Hypothalamus (tissue), 51 donors: ENCODE results near the gene PDIA6.

ENCODE experiments used
- DNase-seq, 51 donors: peaks; one replicate each; lab custom pipeline; 2025; lab: John Stamatoyannopoulos, UW

The PDIA6 gene, protein sequence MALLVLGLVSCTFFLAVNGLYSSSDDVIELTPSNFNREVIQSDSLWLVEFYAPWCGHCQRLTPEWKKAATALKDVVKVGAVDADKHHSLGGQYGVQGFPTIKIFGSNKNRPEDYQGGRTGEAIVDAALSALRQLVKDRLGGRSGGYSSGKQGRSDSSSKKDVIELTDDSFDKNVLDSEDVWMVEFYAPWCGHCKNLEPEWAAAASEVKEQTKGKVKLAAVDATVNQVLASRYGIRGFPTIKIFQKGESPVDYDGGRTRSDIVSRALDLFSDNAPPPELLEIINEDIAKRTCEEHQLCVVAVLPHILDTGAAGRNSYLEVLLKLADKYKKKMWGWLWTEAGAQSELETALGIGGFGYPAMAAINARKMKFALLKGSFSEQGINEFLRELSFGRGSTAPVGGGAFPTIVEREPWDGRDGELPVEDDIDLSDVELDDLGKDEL

DNA sequence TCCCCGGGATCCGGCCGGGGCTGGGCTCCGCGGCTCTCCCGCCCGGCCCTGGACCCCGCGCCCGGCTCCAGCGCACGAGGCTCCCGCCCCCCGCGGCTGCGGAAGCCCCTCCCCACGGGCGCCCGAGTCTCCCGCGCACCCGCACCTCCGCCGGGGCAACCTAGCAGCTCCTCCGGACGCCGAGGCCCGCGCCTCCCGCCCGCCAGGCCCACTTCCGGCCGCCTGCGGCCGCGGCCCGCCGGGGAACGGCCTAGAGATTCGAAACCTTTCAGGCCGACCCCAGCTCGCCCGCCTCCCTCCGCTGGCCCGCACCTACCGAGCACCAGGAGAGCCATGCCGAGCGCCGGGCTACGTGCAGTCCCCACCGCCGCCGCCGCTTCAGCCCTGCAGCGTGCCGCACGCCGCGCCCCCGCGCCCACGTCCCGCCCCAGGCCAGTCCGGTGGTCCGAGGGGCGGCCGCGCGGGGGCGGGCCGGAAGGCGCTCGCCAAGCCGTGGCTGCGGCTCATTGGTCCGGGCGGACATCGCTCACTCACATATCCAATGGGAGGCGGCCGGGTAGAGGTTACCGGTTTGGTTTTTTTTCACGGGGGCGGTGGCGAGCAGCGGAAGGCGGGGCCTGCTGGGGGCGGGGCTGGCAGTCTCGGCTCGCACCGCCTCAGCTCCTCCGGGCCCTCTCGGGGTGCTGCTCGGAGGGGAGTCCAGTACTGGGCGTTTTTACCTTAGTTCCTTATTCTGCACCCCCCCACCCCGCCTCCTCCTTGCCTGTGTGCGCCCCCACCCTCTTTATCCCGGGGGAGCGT is at the start of gene PDIA6:
Gene PDIA6, minus strand, starts transcription at position 424 of the 801 bp plus-strand sequence. Its CDS starts 89 bp downstream, at position 335.
- peak; percentile 60 to 97 (median 93) for DNase-seq

DNA sequence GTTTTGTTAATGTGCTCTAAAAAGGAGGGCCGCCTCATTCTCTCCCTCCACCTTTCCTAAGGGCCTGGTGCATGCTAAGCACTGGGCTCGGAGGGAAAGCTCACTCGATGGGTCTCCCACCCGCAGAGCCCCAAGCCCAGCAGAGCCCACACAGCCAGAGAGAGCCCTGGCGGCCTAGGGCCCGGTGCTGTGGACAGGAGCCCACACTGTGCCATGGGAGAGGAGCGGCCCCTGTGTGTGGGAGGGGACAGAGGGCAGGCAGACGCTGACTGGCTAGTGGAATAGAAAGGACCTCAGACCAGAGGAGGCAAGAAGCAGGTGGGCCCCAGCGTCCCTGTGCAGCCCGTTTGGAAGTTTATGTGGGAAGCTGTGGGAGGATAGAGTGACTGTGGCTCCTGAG is 49.7 kb upstream of the PDIA6 start:
- DNase-seq, result no peak

DNA sequence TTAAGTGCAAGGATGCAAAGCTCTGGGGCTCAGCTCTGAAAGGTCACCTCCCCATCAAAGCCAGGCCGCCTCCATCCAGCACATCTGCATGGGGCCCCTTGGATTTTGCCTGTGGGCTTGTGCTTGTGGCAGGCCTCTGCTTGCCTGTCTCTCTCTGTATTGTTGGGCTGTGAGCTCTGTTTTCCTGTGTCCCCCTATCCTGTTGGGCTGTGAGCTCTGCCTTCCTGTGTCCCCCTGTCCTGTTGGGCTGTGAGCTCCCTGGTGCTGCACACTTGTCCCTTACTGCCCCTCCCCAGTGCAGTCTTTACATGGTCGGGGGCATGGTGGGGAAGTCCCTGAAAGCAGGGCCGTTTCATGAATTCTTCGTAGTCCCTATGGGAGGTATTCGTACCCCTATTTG is 49.2 kb upstream of the PDIA6 start:
- DNase-seq, result no peak

DNA sequence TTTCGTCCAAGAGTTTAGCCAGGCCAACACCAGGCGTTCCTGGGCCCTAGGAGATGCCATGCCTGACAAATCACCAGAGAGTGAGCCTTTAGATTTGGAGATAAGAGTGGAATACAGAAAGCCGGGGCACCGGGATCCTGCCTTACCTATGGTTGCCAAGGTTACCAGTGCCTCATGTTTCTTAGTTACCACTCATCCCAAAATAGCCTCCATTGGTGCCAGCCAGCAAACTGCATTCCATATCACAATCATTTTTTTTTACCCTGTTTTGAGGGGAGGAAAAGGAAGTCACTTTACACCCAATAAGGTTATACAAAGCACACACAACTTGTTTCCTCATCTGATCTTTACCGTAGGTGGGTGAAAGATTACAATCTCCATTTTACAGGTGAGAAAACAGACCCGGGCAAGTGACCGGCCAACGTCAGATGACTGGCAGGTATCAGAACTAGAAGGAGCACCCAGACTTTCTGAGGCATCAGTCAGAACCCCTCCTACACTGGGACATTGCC is 48.3 kb upstream of the PDIA6 start:
- DNase-seq, result peak in 1 of 51 donors; percentile 30

DNA sequence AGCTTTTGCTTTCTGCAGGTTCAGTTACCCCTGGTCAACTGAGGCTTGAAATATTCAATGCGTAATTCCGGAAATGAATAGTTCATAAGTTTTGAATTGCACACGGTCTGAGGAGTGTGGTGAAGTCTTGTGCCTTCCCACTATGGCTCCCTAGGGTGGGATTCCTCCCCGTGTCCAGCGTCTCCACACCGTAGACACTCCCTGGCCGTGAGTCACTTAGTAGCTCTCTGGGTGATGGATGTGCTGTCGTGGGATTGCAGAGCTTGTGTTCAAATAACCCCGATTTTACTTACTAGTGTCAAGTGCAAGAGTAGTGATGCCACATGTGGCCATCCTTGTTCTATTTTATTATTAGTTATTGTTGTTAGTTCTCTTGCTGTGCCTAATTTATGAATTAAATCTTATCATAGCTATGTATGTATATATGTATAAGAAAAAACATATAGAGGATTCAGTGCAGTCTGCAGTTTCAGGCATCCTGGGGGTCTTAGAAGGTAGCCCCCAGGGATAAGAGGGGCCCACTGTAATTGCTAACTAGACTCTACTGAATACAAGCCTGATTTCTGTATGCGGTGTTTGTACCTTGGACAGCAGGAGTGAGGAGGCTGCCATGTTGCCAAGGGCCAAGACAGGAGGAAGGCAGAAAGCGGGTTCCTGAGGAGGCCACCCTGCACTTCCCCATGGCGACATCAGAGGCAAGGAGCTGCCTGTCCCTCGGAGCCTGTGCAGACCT is 47.7 kb upstream of the PDIA6 start:
- DNase-seq, result no peak

DNA sequence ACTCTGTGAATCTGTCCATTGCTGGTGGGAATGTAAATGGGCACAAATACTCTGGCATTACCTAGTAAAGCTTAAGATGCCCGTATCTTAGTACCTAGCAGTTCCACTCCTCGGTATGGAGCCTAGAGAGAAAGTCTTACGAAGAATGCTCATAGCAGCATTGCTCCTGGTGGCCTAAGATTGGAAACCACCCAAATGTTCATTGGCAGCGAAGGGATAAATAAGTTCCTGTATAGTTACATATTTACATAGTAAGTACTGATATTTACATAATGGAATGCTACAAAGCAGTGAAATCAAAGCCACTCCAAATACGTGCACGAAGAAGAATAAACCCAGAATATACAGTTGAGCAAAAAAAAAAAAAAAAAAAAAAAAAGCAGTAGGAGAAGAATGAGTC is 46.7 kb upstream of the PDIA6 start:
- DNase-seq, result no peak

DNA sequence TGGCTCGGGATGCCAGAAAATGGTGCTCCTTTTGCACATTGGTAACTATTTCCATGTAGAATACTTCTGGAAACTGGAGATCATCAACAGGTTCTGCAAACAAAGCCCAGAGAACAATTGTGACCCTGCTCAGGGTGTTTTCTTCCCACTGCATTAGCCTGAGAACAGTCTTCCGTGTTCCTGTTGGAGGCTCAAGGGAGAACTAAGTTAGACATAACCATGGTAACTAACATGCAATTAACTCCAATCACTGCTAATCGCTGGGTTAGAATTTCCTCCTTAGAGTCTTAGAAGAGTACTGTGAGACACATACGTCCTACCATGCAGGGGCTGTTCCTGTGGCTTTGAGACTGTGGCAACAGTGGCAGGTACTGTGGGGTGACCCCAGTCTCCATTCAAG is 36.0 kb upstream of the PDIA6 start:
- DNase-seq, result peak in 1 of 51 donors; percentile 60

DNA sequence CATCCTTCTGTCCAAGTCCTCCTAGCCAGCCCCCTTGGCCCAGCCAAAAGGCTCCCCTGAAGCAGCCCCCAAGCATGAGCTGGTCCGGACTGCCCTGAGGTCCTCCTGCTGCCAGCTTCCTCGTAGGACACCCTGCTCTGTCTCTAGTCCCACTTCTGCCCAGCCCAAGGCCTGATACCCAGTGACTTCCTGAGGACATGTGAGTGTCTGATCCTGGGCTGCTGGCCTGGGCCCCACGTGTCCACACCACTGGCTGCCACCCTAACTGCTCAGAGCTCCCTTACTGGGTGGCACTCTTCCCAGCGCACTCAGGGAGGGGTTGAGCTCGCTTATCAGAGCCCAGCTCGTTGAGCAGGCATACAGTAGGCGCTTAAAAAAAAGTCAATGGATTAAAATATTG is 34.4 kb upstream of the PDIA6 start:
- peak in 5 of 51 donors; percentile 14 to 57 (median 33) for DNase-seq

DNA sequence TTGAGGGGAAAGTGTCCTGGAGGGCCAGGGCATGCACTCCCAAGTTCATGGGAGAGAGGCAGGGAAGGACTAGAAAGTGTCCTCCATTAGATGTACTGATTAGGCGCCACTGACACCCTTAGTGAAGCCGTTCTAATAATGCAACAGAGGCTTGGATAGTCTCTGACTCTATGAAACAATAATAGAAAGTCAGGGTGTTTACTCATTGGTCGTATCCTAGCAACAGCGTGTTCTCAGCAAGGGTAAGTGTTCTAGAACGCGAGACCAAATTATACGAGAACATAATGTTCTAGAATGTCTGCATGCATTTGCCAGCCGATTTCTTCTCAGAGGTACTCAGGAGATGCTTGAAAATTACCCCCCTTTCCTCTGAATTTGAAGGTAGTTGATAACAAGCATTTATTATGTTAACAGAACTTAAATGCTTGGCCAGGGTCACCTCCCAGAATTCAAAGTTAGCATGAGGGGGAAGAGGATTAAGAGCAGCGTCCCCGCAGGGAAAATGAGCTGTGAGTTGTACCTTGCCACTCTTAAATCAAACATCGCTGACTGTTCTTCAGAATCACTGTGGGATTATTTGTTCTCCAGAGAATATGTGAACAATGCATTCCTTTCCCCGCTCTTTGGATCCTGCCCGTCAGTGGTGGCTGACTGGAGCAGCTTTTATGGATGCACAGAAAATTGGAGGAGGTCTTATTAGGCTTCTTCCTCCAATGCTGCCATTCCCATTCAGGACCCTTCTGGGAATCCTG is 33.7 kb upstream of the PDIA6 start:
- peak in 1 of 51 donors; percentile 79 for DNase-seq

DNA sequence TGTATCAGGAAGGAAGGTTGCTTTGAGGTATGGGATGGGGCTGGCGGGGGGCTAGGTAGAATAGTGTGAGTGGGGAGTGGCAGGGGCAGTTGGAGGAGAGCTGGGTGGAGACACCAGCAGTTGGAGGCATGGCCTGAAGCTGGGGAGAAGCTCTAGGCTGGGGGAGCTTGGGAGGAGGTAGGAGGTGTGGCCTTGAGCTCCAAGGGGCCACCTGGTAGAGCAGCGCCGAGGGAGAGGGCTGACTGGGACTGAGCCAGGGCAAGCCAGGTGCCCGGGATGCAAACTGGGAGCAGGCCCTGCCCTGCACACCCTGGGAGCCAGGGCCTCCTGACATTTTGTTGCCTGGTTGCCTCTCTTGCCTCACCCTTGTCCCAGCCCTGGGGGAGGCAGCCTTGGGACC is 33.1 kb upstream of the PDIA6 start:
- DNase-seq, result no peak

DNA sequence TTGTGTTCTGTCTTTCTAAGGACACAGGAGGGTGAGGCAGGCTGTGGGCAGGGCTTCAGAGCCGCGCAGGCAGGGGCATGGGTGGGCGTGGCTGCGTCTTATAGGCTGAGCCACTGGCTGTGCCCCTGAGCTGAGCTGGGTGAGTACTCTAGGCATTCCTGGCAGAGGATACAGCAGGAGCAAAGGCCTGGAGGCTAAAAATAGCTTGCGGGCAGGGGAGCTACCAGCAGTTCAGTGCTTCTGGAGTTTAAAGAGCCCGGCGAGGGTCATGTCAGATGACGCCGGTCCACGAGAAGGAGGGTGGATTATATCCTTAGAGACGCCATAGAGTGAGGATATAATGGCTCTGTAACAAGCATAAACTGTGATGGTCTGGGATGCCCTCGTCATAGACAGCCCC is 31.5 kb upstream of the PDIA6 start:
- peak in 19 of 51 donors; percentile 13 to 78 (median 40) for DNase-seq

DNA sequence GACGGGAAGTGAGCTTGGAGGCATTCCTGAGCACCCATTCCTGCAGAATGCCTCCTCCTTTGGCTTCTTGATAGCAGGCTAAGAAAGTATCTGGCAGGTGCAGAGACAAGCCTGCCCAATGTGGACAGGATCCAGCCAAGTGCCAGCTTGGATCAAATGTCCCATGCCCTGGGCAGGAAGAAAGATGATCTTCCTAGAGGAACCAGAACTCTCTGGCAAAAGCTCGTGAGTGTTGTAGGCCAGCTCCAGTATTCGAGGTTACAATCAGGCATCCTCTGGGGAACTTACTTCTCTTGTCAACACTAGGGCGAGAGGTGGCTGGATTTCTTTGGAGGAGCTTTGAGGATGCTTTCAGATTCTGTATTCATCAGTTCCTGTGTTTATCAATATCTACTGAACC is 29.9 kb upstream of the PDIA6 start:
- no peak for DNase-seq

DNA sequence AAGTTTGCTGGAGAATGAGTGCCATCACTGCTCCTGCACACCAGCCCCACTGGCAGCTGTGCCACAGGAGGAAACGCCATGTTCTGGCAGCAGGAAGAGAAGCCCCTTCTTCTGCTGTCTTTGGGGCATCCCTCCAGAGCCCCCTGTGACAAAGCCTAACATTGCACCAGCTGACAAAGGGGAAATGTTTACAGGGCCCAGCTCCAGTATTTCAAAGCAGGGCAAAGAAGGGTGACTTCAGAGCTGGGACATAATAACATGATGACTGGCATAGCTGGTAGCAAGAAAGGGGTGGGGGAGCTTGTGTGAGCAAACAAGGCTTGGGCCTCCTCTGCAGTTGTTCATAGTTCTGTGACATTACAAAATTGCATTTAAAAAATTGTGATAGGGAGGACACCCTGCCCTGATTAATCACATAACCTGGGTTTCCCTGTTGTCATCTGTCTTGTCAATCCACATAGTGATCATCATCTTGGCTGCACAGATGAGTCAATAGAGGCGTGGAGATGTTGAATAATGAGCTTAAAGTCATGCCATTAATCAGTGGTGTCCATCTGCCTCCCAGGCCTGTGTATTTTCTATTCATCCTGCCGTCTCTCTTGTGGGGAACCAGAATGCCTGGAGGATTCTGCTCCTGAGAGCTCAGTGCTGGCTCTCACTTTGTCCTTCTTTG is 29.1 kb upstream of the PDIA6 start:
- no peak for DNase-seq

DNA sequence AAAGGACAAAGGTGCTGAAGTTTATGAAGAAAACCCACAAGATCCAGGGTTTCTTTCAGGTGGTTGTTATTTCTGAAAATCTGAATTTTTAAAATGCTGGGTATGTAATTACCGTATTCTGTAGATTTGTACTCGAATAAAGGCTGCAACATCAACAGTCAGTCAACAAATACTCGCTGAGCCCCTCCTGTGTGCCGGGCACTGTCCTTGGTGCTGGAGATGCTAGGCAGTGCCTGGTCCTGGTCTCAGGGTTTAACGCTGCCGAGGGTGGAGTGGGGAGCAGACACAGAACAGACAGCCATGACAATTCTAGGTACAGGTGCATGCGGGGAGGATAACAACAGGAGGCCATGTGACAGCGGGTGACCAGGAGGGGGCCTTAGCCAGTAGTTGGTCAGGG is 27.2 kb upstream of the PDIA6 start:
- no peak for DNase-seq

DNA sequence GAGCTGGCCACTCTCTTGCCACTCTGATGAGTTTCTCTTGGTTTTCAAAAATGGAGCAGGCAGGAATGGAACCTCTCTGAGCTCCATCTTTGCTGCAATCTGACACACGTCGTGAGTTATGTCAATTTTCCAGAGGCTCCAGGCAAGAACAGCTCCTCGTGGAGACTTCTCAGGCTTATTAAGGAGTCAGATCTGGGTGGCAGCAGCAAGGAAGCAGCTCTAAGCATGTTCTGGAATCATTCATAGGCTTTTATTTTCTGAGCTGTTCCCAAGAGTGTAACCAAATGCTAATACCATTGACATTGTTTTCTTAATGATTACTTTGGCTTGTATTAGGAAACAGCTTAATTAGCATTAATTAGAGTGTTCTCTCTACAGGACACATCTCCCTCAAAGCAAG is 26.1 kb upstream of the PDIA6 start:
- DNase-seq, result no peak

DNA sequence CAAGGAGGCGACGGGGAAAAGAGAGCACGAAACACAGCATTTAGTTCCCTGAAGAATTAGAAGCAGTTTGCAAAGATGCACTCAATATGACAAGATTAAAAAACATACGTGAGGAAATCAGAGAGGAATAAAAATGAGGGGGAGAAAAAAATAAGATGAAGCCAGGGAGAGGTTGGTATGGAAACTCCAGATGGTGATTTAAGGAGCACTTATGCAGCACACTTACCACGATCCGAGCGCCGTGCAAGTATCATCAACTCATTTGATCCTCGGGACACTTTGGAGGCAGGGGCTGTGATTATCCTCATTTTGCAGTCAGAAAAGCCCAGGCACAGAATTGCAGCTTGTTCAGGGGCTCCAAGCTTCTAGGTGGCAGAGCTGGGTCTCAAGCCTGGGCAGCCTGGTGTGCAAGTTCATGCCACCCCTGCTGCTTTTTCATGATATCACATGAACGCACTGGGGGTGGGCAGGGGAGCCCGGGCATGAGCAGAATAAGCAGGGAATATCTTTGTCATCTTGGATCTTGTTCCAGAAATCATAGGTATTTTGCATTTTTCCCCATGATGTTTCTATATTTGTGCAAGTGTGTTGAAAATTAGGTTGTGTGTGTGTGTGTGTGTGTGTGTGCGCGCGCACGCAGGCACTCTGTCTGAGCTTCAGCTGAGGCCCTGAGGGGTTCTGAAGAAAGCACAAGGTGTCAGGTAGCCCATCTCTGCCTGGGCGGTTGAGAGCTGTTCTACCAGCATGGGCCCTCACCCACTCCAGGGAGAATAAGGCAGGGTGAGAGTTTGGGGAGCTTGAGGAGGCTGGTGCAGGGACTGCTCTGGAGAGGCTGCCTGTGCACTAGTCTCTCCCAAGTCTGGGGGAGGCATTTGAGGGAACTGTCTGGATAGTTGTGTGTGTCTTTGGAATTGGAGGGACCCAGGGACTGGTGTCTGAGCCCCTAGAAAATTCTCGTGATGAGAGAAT is 25.0 kb upstream of the PDIA6 start:
- peak in 1 of 51 donors; percentile 51 for DNase-seq

DNA sequence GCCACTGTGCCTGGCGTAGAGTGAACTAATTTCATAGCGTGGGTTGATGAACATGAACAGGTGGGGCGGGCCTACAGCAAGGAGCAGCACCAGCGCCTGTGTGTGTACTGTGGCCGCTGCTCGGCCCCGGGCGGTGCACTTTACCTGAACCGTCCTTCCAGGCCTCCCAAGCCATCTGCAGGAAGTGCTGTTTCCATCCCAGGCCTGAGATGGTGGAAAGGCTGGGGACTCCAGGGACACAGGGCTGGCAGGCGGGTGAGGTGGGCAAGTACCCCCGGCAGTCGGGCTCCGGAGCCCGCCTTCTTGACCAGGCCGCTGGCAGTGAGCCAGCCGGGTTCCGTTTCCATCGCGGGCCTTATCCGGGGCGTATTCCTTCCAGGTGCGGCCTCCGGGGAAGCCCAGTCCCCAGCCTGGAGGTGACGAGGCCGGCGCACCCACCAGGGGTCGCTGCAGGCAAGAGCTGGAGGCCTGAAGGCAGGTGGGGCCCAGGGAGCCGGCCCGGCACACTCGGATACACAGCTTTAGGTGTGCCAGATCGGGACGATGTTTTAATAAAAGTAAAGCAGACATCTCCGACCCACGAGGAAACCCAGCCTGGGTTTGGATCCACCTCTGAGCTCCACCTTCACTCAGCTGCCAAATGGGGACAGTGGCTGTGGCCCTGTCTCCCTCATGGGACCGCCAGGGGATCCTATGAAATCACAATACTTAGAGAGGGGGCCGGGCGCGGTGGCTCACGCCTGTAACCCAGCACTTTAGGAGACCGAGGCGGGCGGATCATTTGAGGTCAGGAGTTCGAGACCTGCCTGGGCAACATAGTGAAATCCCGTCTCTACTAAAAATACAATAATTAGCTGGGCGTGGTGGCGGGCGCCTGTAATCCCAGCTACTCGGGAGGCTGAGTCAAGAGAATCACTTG is 22.7 kb upstream of the PDIA6 start:
- DNase-seq, result peak in 29 of 51 donors; percentile 10 to 70 (median 32)
